Body of pancreas (tissue), 4 donors: ENCODE measurements around the gene HSPA12A.

Experiments used
- POLR2A ChIP-seq, 3 donors: fragments of 450-650 bp; IDR thresholded peaks; one replicate each; pipeline ENCODE4 v1.6.1; 2016; ENCODE audit warnings: antibody characterized with exemption in 3 of 3, mild to moderate bottlenecking in 2 of 3
- TF ChIP-seq, protein P1 (sequence below), 7 experiments: fragments of 450-650 bp in 4 of 7; fragments of 200-600 bp in 3 of 7; sonication (generic) in 3 of 7; IDR thresholded peaks; one replicate each; pipeline ENCODE4 v1.5.1; 2016 to 2019; ENCODE audit warnings: antibody characterized with exemption in 7 of 7

DNA sequence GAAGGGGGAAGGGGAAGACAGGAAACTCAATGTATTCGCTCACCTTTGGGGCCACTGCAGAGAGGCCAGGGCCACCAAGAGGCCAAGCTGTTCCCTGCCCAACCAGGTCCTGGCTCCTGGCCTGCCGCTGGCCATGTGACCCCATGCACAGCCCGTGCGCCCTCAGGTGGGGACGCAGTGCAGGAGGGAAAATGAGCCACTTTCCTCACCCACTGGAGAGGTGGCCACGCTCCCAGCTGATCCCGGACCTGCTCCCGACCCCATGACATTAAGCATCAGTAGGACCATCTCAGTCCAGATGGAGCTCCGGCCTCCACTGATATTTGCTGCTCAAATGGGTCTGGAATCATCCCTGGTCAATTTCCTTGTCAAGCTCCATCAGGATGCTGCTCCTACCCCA lies 40.2 kb downstream of the HSPA12A start:
- TF ChIP-seq, protein P1, sequence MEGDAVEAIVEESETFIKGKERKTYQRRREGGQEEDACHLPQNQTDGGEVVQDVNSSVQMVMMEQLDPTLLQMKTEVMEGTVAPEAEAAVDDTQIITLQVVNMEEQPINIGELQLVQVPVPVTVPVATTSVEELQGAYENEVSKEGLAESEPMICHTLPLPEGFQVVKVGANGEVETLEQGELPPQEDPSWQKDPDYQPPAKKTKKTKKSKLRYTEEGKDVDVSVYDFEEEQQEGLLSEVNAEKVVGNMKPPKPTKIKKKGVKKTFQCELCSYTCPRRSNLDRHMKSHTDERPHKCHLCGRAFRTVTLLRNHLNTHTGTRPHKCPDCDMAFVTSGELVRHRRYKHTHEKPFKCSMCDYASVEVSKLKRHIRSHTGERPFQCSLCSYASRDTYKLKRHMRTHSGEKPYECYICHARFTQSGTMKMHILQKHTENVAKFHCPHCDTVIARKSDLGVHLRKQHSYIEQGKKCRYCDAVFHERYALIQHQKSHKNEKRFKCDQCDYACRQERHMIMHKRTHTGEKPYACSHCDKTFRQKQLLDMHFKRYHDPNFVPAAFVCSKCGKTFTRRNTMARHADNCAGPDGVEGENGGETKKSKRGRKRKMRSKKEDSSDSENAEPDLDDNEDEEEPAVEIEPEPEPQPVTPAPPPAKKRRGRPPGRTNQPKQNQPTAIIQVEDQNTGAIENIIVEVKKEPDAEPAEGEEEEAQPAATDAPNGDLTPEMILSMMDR (IDR thresholded peaks at IDR 0.05) = no peak
- no peak for TF ChIP-seq POLR2A (IDR thresholded peaks at IDR 0.05)
